ENCODE measurements around the gene PLCG1.

PLCG1 gene

GRCh38 chr20:41142245-41142644 is 4.9 kb downstream of the PLCG1 start:
- DNase-seq (ENCODE audit: low read depth in 2 of 2) = no peak

- no peak for DNase-seq (ENCODE audit: low read depth in 2 of 2)
Measured at GRCh38 chr20:41142919-41143318, 5.6 kb downstream of the PLCG1 start.

GRCh38 chr20:41143354-41143753 is 6.0 kb downstream of the PLCG1 start:
- no peak for DNase-seq (ENCODE audit: low read depth in 2 of 2)

GRCh38 chr20:41145317-41145716 is 8.0 kb downstream of the PLCG1 start:
- DNase-seq (ENCODE audit: low read depth in 2 of 2) = no peak

- DNase-seq (ENCODE audit: low read depth in 2 of 2) = no peak
Measured at GRCh38 chr20:41145821-41146620, 8.7 kb downstream of the PLCG1 start.

GRCh38 chr20:41147767-41148191 is 10.4 kb downstream of the PLCG1 start:
- DNase-seq (ENCODE audit: low read depth in 2 of 2) = no peak

- no peak for DNase-seq (ENCODE audit: low read depth in 2 of 2)
Measured at GRCh38 chr20:41148942-41149341, 11.6 kb downstream of the PLCG1 start.

- no peak for DNase-seq (ENCODE audit: low read depth in 2 of 2)
Measured at GRCh38 chr20:41150664-41151063, 13.3 kb downstream of the PLCG1 start.

GRCh38 chr20:41151134-41151869 is 14.0 kb downstream of the PLCG1 start:
- no peak for DNase-seq (ENCODE audit: low read depth in 2 of 2)

- no peak for DNase-seq (ENCODE audit: low read depth in 2 of 2)
Measured at GRCh38 chr20:41152108-41152757, 14.9 kb downstream of the PLCG1 start.

- DNase-seq (ENCODE audit: low read depth in 2 of 2) = no peak
Measured at GRCh38 chr20:41154436-41155176, 17.3 kb downstream of the PLCG1 start.

- no peak for DNase-seq (ENCODE audit: low read depth in 2 of 2)
Measured at GRCh38 chr20:41155261-41155660, 17.9 kb downstream of the PLCG1 start.

GRCh38 chr20:41158082-41158625 is 20.8 kb downstream of the PLCG1 start:
- DNase-seq (ENCODE audit: low read depth in 2 of 2) = no peak

- DNase-seq (ENCODE audit: low read depth in 2 of 2) = no peak
Measured at GRCh38 chr20:41159547-41159946, 22.2 kb downstream of the PLCG1 start.

- no peak for DNase-seq (ENCODE audit: low read depth in 2 of 2)
Measured at GRCh38 chr20:41160686-41161085, 23.3 kb downstream of the PLCG1 start.

- no peak for DNase-seq (ENCODE audit: low read depth in 2 of 2)
Measured at GRCh38 chr20:41161886-41162285, 24.5 kb downstream of the PLCG1 start.

- DNase-seq (ENCODE audit: low read depth in 2 of 2) = no peak
Measured at GRCh38 chr20:41162396-41162795, 25.1 kb downstream of the PLCG1 start.

- DNase-seq (ENCODE audit: low read depth in 2 of 2) = no peak
Measured at GRCh38 chr20:41163821-41164220, 26.5 kb downstream of the PLCG1 start.

GRCh38 chr20:41165001-41165882 is 27.9 kb downstream of the PLCG1 start:
- DNase-seq (ENCODE audit: low read depth in 2 of 2) = no peak

Measured in fibroblast of skin of left biceps (primary cell).